Spleen (tissue), 11 donors: Measurements from ENCODE around the gene NBEA. TPM values are rescaled to one million over a fixed set of nuclear protein-coding genes. Genes with fewer than 3 reads are reported as not detected.

Experiments used
- DNase-seq: peaks from one replicate; pipeline ENCODE4 v3.0.0-alpha.2; 2020
- H3K27ac ChIP-seq, 8 donors: fragments of 200-600 bp; sonication (generic) in 7 of 8; 1 replicate in 4 of 8; 2 replicates in 4 of 8; pipeline versions ENCODE4 v1.5.0 to v1.8.0; 2016 to 2021; ENCODE audit warnings: inconsistent platforms in 4 of 8, mild to moderate bottlenecking in 4 of 8, moderate library complexity in 1 of 8
- H3K27me3 ChIP-seq, 7 donors: fragments of 200-600 bp; sonication (generic) in 6 of 7; replicated peaks in 1 of 7; 1 replicate in 4 of 7; 2 replicates in 3 of 7; pipeline versions ENCODE4 v1.5.0 to v1.8.0; 2016 to 2021; ENCODE audit warnings: inconsistent platforms in 3 of 7, mild to moderate bottlenecking in 1 of 7
- H3K36me3 ChIP-seq, 6 donors: fragments of 200-600 bp; sonication (generic) in 5 of 6; 1 replicate in 4 of 6; 2 replicates in 2 of 6; pipeline versions ENCODE4 v1.5.0 to v1.8.0; 2016 to 2021; ENCODE audit warnings: inconsistent platforms in 2 of 6
- H3K4me1 ChIP-seq, 6 donors: fragments of 200-600 bp; sonication (generic) in 5 of 6; 1 replicate in 3 of 6; 2 replicates in 3 of 6; pipeline versions ENCODE4 v1.5.0 to v1.8.0; 2016 to 2021; ENCODE audit warnings: inconsistent platforms in 3 of 6
- H3K4me3 ChIP-seq, 8 donors: fragments of 200-600 bp; sonication (generic) in 7 of 8; 1 replicate in 4 of 8; 2 replicates in 4 of 8; pipeline versions ENCODE4 v1.5.0 to v1.8.0; 2016 to 2021; ENCODE audit warnings: inconsistent platforms in 4 of 8, mild to moderate bottlenecking in 4 of 8, moderate library complexity in 2 of 8
- H3K9me3 ChIP-seq, 8 donors: fragments of 200-600 bp; sonication (generic) in 7 of 8; 1 replicate in 4 of 8; 2 replicates in 4 of 8; pipeline versions ENCODE4 v1.5.0 to v1.8.0; 2016 to 2021; ENCODE audit warnings: inconsistent platforms in 4 of 8
- POLR2A ChIP-seq, 3 donors: fragments of 450-650 bp; IDR thresholded peaks; one replicate each; pipeline ENCODE4 v1.5.1; 2017; ENCODE audit warnings: antibody characterized with exemption in 3 of 3, mild to moderate bottlenecking in 1 of 3
- POLR2AphosphoS5 ChIP-seq, 3 donors: sonication (generic); formaldehyde crosslinking; IDR thresholded peaks; one replicate each; pipeline ENCODE4 v1.5.1; 2017; ENCODE audit warnings: antibody characterized with exemption in 3 of 3
- WGBS, 5 donors: extraction: QIAGEN DNeasy Blood & Tissue Kit in 3 of 5; methylation state at CpG; one replicate each; pipeline versions ENCODE4 v1.1.5 to v1.1.7; 2013 to 2018; 5-methylcytosine and 5-hydroxymethylcytosine counted together
- intact Hi-C: fragments of 100-400 bp; cut with DNase I; formaldehyde crosslinking; loops from one replicate; pipeline ENCODE4 v1.15.0; 2023; ENCODE audit warnings: low total_unique reads
- polyA plus RNA-seq, 3 donors: library from polyadenylated mRNA; stranded (reverse); fragments of 200-250 nt; gene quantifications; one replicate each; pipeline ENCODE4 v1.2.1, GENCODE V29; 2013
- total RNA-seq, 7 donors: library from RNA; depleted of rRNA in 3 of 7; stranded (reverse); fragments of >200 nt in 3 of 7; fragmentation: NEBNext Ultra II Directional in 4 of 7; extraction: Animal tissue kit (Norgen Biotek cat#: 25700) in 4 of 7; gene quantifications; one replicate each; pipeline versions ENCODE4 v1.1.0 to v1.2.1, GENCODE V29; 2016 to 2021
- TF ChIP-seq, protein P1 (sequence below), 11 experiments: fragments of 200-600 bp in 7 of 11; fragments of 450-650 bp in 4 of 11; sonication (generic) in 4 of 11; IDR thresholded peaks in 8 of 11; conservative IDR thresholded peaks in 3 of 11; 1 replicate in 7 of 11; 2 replicates in 4 of 11; pipeline versions ENCODE4 v1.4.0 to v1.8.0; 2016 to 2021; ENCODE audit warnings: antibody characterized with exemption in 11 of 11, inconsistent platforms in 4 of 11, mild to moderate bottlenecking in 1 of 11
- donor health status: healthy with polysubstance abuse.
- donor health status: DM: no; HTN: no; CAD: no; lungs with moderate emphysema.
- donor health status: DM: no; HTN: no; CAD: no.
- donor health status: Bipolar disorder and iron deficiency.
- donor health status: healthy.
- donor health status: DM: no; HTN: no; CAD: no.
- donor health status: DM: yes; HTN: yes; CAD: no.

The NBEA gene
- total and polyA plus RNA-seq, 10 donors, result 1.8 to 27.7 (median 12.9) TPM

DNA sequence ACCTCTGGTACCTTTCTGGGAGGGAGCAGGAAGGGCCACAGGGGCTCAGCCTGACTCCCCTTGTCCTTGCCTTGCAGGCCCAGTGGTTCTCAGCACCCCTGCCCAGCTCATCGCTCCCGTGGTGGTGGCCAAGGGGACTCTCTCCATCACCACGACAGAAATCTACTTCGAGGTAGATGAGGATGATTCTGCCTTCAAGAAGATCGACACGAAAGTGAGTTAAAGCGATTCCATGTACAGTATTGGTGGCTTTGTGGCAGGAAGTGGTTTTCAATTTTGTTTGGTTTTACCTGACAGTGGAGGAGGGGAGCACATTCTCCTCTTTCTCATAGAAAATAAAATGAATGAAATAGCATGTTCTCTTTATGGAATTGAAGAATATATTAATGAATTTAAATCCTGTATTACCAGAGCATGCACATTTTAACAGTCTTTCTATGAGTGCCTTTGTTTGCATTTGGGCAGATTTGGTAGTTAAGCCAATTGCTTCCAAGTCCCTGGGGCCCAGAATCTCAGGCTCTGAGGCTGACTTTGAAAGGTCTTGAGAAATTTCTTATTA is 530.3 kb downstream of the NBEA start:
- no peaks in the 10 kb centered on the region for H3K36me3 ChIP-seq
- no peak overlapping the region for H3K27ac ChIP-seq
- TF ChIP-seq POLR2A (IDR thresholded peaks at IDR 0.05), result no peak
- TF ChIP-seq, protein P1, sequence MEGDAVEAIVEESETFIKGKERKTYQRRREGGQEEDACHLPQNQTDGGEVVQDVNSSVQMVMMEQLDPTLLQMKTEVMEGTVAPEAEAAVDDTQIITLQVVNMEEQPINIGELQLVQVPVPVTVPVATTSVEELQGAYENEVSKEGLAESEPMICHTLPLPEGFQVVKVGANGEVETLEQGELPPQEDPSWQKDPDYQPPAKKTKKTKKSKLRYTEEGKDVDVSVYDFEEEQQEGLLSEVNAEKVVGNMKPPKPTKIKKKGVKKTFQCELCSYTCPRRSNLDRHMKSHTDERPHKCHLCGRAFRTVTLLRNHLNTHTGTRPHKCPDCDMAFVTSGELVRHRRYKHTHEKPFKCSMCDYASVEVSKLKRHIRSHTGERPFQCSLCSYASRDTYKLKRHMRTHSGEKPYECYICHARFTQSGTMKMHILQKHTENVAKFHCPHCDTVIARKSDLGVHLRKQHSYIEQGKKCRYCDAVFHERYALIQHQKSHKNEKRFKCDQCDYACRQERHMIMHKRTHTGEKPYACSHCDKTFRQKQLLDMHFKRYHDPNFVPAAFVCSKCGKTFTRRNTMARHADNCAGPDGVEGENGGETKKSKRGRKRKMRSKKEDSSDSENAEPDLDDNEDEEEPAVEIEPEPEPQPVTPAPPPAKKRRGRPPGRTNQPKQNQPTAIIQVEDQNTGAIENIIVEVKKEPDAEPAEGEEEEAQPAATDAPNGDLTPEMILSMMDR (IDR thresholded peaks at IDR 0.05 in 8 of 11, conservative IDR thresholded peaks at IDR 0.05 in 3 of 11), result no peak
- no peak for TF ChIP-seq POLR2AphosphoS5 (IDR thresholded peaks at IDR 0.05)
- DNase-seq, result no peak
- 35 to 64% (median 46%) methylated on average over 7 of the region's 7 CpGs for WGBS, 5 donors
- intact Hi-C loops, result no loop called here
- no peak overlapping the region for H3K4me3 ChIP-seq
- peaks cover 0 to 47% (median 18%) of the 10 kb centered on the region in 6 donors for H3K4me1 ChIP-seq
- H3K9me3 ChIP-seq, result peaks cover 0 to 24% (median 0%) of the 10 kb centered on the region in 8 donors
- peaks cover 0 to 96% (median 41%) of the 10 kb centered on the region in 7 donors for H3K27me3 ChIP-seq

DNA sequence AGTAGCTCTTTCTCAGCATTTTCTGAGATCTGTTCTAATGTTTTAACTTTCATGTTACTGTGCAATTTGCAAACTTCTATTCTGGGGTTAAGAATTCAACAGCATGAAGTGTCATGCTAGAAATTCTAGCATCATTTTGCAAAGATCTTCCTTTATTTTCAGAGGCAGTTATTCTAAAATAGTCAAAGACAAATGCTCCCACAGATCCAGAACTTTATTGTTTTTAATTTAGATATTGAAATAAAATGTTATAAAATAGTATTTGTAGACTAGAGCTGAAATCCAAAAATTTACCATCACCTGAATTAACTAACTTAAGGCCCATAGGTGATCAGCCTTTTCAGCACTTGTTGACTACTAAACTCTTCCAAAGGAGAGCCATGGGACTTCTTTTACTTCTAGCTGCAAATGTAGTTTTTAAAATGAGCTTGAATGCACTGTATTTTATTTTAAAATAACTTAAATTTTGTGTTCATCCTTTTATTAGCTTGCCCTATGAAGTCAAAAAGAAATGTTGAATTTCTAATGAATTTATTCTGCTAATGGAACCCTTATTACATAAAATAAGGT is 531.2 kb downstream of the NBEA start:
- H3K4me1 ChIP-seq, result peaks cover 0 to 50% (median 21%) of the 10 kb centered on the region in 6 donors
- intact Hi-C loops, result no loop called here
- TF ChIP-seq POLR2A (IDR thresholded peaks at IDR 0.05), result no peak
- TF ChIP-seq, protein P1 (IDR thresholded peaks at IDR 0.05 in 8 of 11, conservative IDR thresholded peaks at IDR 0.05 in 3 of 11), result no peak
- no peak for TF ChIP-seq POLR2AphosphoS5 (IDR thresholded peaks at IDR 0.05)
- H3K27ac ChIP-seq, result no peak overlapping the region
- DNase-seq, result no peak
- H3K27me3 ChIP-seq, result peaks cover 0 to 100% (median 50%) of the 10 kb centered on the region in 7 donors
- H3K9me3 ChIP-seq, result peaks cover 0 to 29% (median 0%) of the 10 kb centered on the region in 8 donors
- no peak overlapping the region for H3K4me3 ChIP-seq
- no peaks in the 10 kb centered on the region for H3K36me3 ChIP-seq

DNA sequence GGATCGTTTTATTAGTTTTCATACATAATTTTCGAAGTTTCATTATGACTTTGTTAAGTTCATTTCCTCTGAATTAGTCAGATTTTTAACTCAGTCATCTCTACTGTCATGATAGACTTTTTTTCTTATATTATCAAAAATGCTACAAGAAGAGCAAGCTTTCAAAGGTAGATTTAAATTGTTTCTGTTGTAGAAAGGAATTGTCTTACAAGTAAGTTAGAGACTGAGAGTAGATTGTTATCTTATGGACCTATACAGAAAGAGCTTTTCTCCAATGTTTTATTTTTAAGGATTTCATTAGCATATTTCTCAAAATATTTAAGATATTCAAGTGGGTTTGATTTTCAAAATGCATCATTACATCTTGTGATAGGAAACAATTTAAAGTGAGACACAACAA is 531.7 kb downstream of the NBEA start:
- Histone ChIP-seq H3K4me1 (peaks cover 0 to 53% (median 23%) of the 10 kb centered on the region in 6 donors), H3K4me3 (peak overlapping the region in 1 of 8 donors; percentile 49), H3K27me3 (peaks cover 0 to 100% (median 55%) of the 10 kb centered on the region in 7 donors), H3K9me3 (peaks cover 0 to 33% (median 0%) of the 10 kb centered on the region in 8 donors), H3K27ac (no peak overlapping the region), H3K36me3 (no peaks in the 10 kb centered on the region)
- 60 to 74% (median 68%) methylated on average over 2 of the region's 2 CpGs for WGBS, 5 donors
- intact Hi-C loops, result no loop called here
- TF ChIP-seq, protein P1 (IDR thresholded peaks at IDR 0.05 in 8 of 11, conservative IDR thresholded peaks at IDR 0.05 in 3 of 11), result no peak
- no peak for TF ChIP-seq POLR2A (IDR thresholded peaks at IDR 0.05)
- TF ChIP-seq POLR2AphosphoS5 (IDR thresholded peaks at IDR 0.05), result no peak
- DNase-seq, result no peak

- no peak for DNase-seq
- peaks cover 0 to 33% (median 0%) of the 10 kb centered on the region in 8 donors for H3K9me3 ChIP-seq
- intact Hi-C loops, result no loop called here
- peaks cover 0 to 100% (median 57%) of the 10 kb centered on the region in 7 donors for H3K27me3 ChIP-seq
- peak overlapping the region in 5 of 8 donors; percentile 52 to 69 (median 68) for H3K27ac ChIP-seq
- peak overlapping the region; percentile 32 to 71 (median 38) for H3K4me3 ChIP-seq
- no peaks in the 10 kb centered on the region for H3K36me3 ChIP-seq
- peaks cover 0 to 53% (median 23%) of the 10 kb centered on the region in 6 donors for H3K4me1 ChIP-seq
- TF ChIP-seq POLR2A (IDR thresholded peaks at IDR 0.05) (no peak), POLR2AphosphoS5 (IDR thresholded peaks at IDR 0.05) (no peak)
- TF ChIP-seq, protein P1 (IDR thresholded peaks at IDR 0.05 in 8 of 11, conservative IDR thresholded peaks at IDR 0.05 in 3 of 11), result no peak
- 19 to 26% (median 22%) methylated on average over 17 of the region's 17 CpGs for WGBS, 5 donors
Observed at GRCh38 chr13:35474496-35475211, 532.6 kb downstream of the NBEA start.
